MM.1S (cell line): ENCODE measurements around the gene ZNF778.

ENCODE experiments used
- CTCF ChIP-seq: fragments of 300-600 bp; sonication (generic); IDR thresholded peaks from 2 replicates; pipeline ENCODE4 v1.5.1; 2016; ENCODE audit warnings: antibody characterized with exemption, low read length, mixed read lengths
- EZH2 ChIP-seq: fragments of 300-600 bp; sonication (generic); optimal IDR thresholded peaks from 2 replicates; pipeline ENCODE3; 2017; ENCODE audit warnings: low read depth, mild to moderate bottlenecking, antibody characterized with exemption, low read length, mixed read lengths

- no peak for TF ChIP-seq CTCF
- TF ChIP-seq EZH2: no peak
Measured at GRCh38 chr16:89179148-89179484, 38.4 kb upstream of the ZNF778 start.
